NOMO-1 treated with dmso at 0.1 percent for 144 hours (cell line): Measurements from ENCODE around the gene AMDHD2.

Source experiments
- DNase-seq: peaks from one replicate; lab custom pipeline; 2025; ENCODE audit not compliant: unreplicated experiment; lab: John Stamatoyannopoulos, UW

The AMDHD2 gene

GRCh38 chr16:2498531-2499253 is 21.5 kb upstream of the AMDHD2 start:
- DNase-seq, result no peak

GRCh38 chr16:2499454-2499853 is 20.7 kb upstream of the AMDHD2 start:
- DNase-seq, result no peak

GRCh38 chr16:2499890-2500429 is 20.2 kb upstream of the AMDHD2 start:
- DNase-seq, result no peak

GRCh38 chr16:2500430-2500917 is 19.7 kb upstream of the AMDHD2 start:
- no peak for DNase-seq

GRCh38 chr16:2500918-2501750 is 19.0 kb upstream of the AMDHD2 start:
- DNase-seq, result peak; percentile 61

- DNase-seq, result no peak
Observed at GRCh38 chr16:2501946-2502895, 17.9 kb upstream of the AMDHD2 start.

GRCh38 chr16:2505695-2506094 is 14.5 kb upstream of the AMDHD2 start:
- DNase-seq, result no peak

GRCh38 chr16:2507052-2507659 is 13.0 kb upstream of the AMDHD2 start:
- DNase-seq, result peak; percentile 83

GRCh38 chr16:2507665-2508064 is 12.5 kb upstream of the AMDHD2 start:
- peak; percentile 57 for DNase-seq

- DNase-seq, result no peak
Observed at GRCh38 chr16:2508722-2509400, 11.3 kb upstream of the AMDHD2 start.

GRCh38 chr16:2511128-2511800 is 8.9 kb upstream of the AMDHD2 start:
- DNase-seq, result no peak

- no peak for DNase-seq
Observed at GRCh38 chr16:2511996-2512734, 8.0 kb upstream of the AMDHD2 start.

GRCh38 chr16:2512735-2513404 is 7.3 kb upstream of the AMDHD2 start:
- DNase-seq, result no peak

GRCh38 chr16:2513405-2514332 is 6.5 kb upstream of the AMDHD2 start, which contains the start of gene ATP6V0C:
Gene ATP6V0C (plus strand): TSS chr16:2513952. CDS start chr16:2514104, 152 bp downstream.
- peak; percentile 81 for DNase-seq

GRCh38 chr16:2514333-2515179 is 5.6 kb upstream of the AMDHD2 start:
- no peak for DNase-seq
